ENCODE data around the gene ESR2. TPM values are rescaled to one million over a fixed set of nuclear protein-coding genes. Genes with fewer than 3 reads are reported as not detected.

ESR2 gene
- total RNA-seq, 1 experiment from 2014 or later, result 0.15 TPM

DNA sequence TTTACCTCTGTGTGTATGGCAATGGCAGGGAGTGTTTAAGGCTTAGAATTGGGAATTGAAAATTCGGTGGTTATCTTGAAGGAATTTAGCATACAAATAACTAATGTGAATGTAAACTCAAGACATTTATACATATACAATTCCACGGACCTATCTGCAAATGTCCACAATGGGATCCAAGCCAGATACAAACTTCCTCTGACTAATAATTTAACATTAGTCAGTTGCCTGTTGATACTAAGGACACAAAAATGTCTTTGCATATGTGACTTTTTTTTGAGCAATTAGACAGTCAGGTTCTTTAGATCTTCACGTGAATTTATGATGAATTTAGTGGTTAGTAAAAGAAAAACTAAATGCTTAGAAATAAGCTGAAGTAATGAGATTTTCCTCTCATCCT lies 40.5 kb downstream of the ESR2 start:
- Histone ChIP-seq H2AFZ (ENCODE audit: low read length) (no peak overlapping the region), H3K79me1 (ENCODE audit: insufficient read depth, low read depth, low read length, poor library complexity, severe bottlenecking) (no peaks in the 10 kb centered on the region), H3T11ph (ENCODE audit: low read length) (no peak overlapping the region), H4K8ac (replicated peaks; ENCODE audit: insufficient read length, low read depth, low read length) (no peak overlapping the region), H4K91ac (ENCODE audit: insufficient read length, low read depth, low read length) (no peak overlapping the region), H2BK20ac (ENCODE audit: low read depth, low read length, poor library complexity, severe bottlenecking) (no peak overlapping the region), H2BK5ac (ENCODE audit: insufficient read length, low read length) (no peak overlapping the region), H3K79me2 (ENCODE audit: insufficient read depth, low read length) (no peaks in the 10 kb centered on the region), H3K23me2 (ENCODE audit: insufficient read length, low read depth, low read length, poor library complexity, severe bottlenecking) (no peaks in the 10 kb centered on the region), H3K9ac (ENCODE audit: extremely low read depth, insufficient read length, low read length) (no peak overlapping the region), H3K14ac (ENCODE audit: insufficient read depth, low read length) (no peak overlapping the region), H3K23ac (ENCODE audit: insufficient read length, low read depth, low read length) (no peak overlapping the region), H4K5ac (ENCODE audit: insufficient read length, low read depth, low read length) (no peak overlapping the region), H3K56ac (ENCODE audit: insufficient read length, low read depth, low read length) (no peak overlapping the region), H3K27ac (ENCODE audit: insufficient read length, low read depth, low read length) (no peak overlapping the region), H2BK120ac (ENCODE audit: low read depth, low read length, poor library complexity, severe bottlenecking) (no peak overlapping the region), H3K9me3 (ENCODE audit: control insufficient read depth, low read depth, low read length) (no peaks in the 10 kb centered on the region), H3K4me1 (ENCODE audit: insufficient read depth, low read length) (no peaks in the 10 kb centered on the region), H3K4me2 (ENCODE audit: insufficient read depth, insufficient read length, low read length) (no peak overlapping the region), H2BK12ac (ENCODE audit: insufficient read length, low read depth, low read length) (no peak overlapping the region), H3K18ac (ENCODE audit: insufficient read length, low read depth, low read length) (no peak overlapping the region), H3K4ac (ENCODE audit: low read depth, low read length) (no peak overlapping the region), H2AK5ac (ENCODE audit: insufficient read length, low read length) (no peak overlapping the region), H2BK15ac (ENCODE audit: low read depth, low read length) (no peak overlapping the region), H4K20me1 (ENCODE audit: control insufficient read depth, insufficient read depth, insufficient read length) (no peaks in the 10 kb centered on the region), H3K27me3 (ENCODE audit: insufficient read depth, low read length) (no peaks in the 10 kb centered on the region)
- H3K36me3 Mint-ChIP-seq (ENCODE audit: insufficient read depth in 1 of 3, low read depth in 3 of 3), result no peaks in the 10 kb centered on the region; a peak in 1 of 7 replicates
- no peak for DNase-seq
- no peak overlapping the region for H3K27ac Mint-ChIP-seq
- TF ChIP-seq, protein P1, sequence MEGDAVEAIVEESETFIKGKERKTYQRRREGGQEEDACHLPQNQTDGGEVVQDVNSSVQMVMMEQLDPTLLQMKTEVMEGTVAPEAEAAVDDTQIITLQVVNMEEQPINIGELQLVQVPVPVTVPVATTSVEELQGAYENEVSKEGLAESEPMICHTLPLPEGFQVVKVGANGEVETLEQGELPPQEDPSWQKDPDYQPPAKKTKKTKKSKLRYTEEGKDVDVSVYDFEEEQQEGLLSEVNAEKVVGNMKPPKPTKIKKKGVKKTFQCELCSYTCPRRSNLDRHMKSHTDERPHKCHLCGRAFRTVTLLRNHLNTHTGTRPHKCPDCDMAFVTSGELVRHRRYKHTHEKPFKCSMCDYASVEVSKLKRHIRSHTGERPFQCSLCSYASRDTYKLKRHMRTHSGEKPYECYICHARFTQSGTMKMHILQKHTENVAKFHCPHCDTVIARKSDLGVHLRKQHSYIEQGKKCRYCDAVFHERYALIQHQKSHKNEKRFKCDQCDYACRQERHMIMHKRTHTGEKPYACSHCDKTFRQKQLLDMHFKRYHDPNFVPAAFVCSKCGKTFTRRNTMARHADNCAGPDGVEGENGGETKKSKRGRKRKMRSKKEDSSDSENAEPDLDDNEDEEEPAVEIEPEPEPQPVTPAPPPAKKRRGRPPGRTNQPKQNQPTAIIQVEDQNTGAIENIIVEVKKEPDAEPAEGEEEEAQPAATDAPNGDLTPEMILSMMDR (conservative IDR thresholded peaks at IDR 0.05), result no peak
- WGBS (ENCODE audit: extremely low coverage, insufficient read length, low lambda C conversion rate), result no CpG with 5 or more reads among the region's 3 CpGs
- no peak overlapping the region for H3K4me3 Mint-ChIP-seq
- no peaks in the 10 kb centered on the region for H3K9me3 Mint-ChIP-seq
- no peaks in the 10 kb centered on the region; the same call in 1 of the 2 replicates for H3K27me3 Mint-ChIP-seq (ENCODE audit: low read depth)
- H3K4me1 Mint-ChIP-seq, result peaks cover 2 to 13% of the 10 kb centered on the region in 2 experiments
